A549 (cell line): Measurements from ENCODE around the gene MYNN. TPM values are rescaled to one million over a fixed set of nuclear protein-coding genes. Genes with fewer than 3 reads are reported as not detected.

Source experiments
- ATOH8 ChIP-seq: fragments of 250-450 bp; sonication (Bioruptor Pico); IDR thresholded peaks from 2 replicates; pipeline ENCODE4 v1.5.0; 2020; ENCODE audit warnings: low read depth, mild to moderate bottlenecking, moderate library complexity
- BHLHE40 ChIP-seq: IDR thresholded peaks from 2 replicates; pipeline ENCODE4 v1.6.1; 2012; ENCODE audit warnings: low read depth, low read length, inconsistent platforms
- CBX2 ChIP-seq: fragments of 200-600 bp; sonication (generic); IDR thresholded peaks from 2 replicates; pipeline ENCODE4 v1.6.1; 2016; ENCODE audit warnings: low read depth, mild to moderate bottlenecking, borderline replicate concordance
- EHMT2 ChIP-seq: fragments of 200-600 bp; sonication (generic); IDR thresholded peaks from 2 replicates; pipeline ENCODE4 v1.6.1; 2016; ENCODE audit warnings: antibody characterized with exemption, low read depth, mild to moderate bottlenecking, moderate library complexity
- FOSB ChIP-seq: fragments of 250-450 bp; sonication (Bioruptor Pico); IDR thresholded peaks from 2 replicates; pipeline ENCODE4 v1.5.0; 2020; ENCODE audit warnings: mild to moderate bottlenecking, moderate library complexity
- FOSL2 ChIP-seq, 2 experiments: fragments of 450-650 bp in 1 of 2; fragments of >200 bp in 1 of 2; sonication (Bioruptor Twin) in 1 of 2; formaldehyde crosslinking; IDR thresholded peaks; 2 replicates each; pipeline versions ENCODE4 v1.5.0 to v1.6.1; 2016 to 2020; ENCODE audit warnings: mild to moderate bottlenecking in 1 of 2, moderate library complexity in 1 of 2
- FOXS1 ChIP-seq: fragments of 250-450 bp; sonication (Bioruptor Pico); IDR thresholded peaks from 2 replicates; pipeline ENCODE4 v1.5.0; 2020; ENCODE audit warnings: mild to moderate bottlenecking, moderate library complexity
- HOXA7 ChIP-seq: fragments of 250-450 bp; sonication (Bioruptor Pico); IDR thresholded peaks from 2 replicates; pipeline ENCODE4 v1.5.0; 2020; ENCODE audit warnings: mild to moderate bottlenecking, moderate library complexity
- HOXB13 ChIP-seq: fragments of 250-450 bp; sonication (Bioruptor Pico); IDR thresholded peaks from 2 replicates; pipeline ENCODE4 v1.5.0; 2020; ENCODE audit warnings: low read depth, mild to moderate bottlenecking, moderate library complexity
- JUNB ChIP-seq: fragments of >200 bp; sonication (Bioruptor Twin); formaldehyde crosslinking; IDR thresholded peaks from 2 replicates; pipeline ENCODE4 v1.6.1; 2016
- KDM5A ChIP-seq: fragments of 200-600 bp; sonication (generic); IDR thresholded peaks from 2 replicates; pipeline ENCODE4 v1.6.1; 2016; ENCODE audit warnings: antibody characterized with exemption, mild to moderate bottlenecking
- MAFK ChIP-seq: fragments of 450-650 bp; IDR thresholded peaks from 2 replicates; pipeline ENCODE4 v1.6.1; 2014; ENCODE audit not compliant: partially characterized antibody
- NR3C1 ChIP-seq: fragments of >200 bp; sonication (Bioruptor Twin); formaldehyde crosslinking; IDR thresholded peaks from 3 replicates; pipeline ENCODE4 v1.6.1; 2017
- PBX3 ChIP-seq: IDR thresholded peaks from 2 replicates; pipeline ENCODE4 v1.6.1; 2012
- POLR2A ChIP-seq: IDR thresholded peaks from 2 replicates; pipeline ENCODE4 v1.6.1; 2012; ENCODE audit warnings: mild to moderate bottlenecking, low read length
- POLR2AphosphoS2 ChIP-seq: conservative IDR thresholded peaks from 2 replicates; pipeline ENCODE4 v1.6.1; 2012; ENCODE audit warnings: low read length, improper control_type of control experiment, inconsistent platforms
- RAD21 ChIP-seq, 2 experiments: fragments of >200 bp in 1 of 2; sonication (Bioruptor Twin) in 1 of 2; formaldehyde crosslinking in 1 of 2; IDR thresholded peaks in 1 of 2; conservative IDR thresholded peaks in 1 of 2; 2 replicates in 1 of 2; 3 replicates in 1 of 2; pipeline ENCODE4 v1.6.1; 2012 to 2018; ENCODE audit warnings: inconsistent platforms in 1 of 2
- RFX5 ChIP-seq: fragments of 450-650 bp; IDR thresholded peaks from 2 replicates; pipeline ENCODE4 v1.7.1; 2014; ENCODE audit warnings: antibody characterized with exemption, mild to moderate bottlenecking, moderate library complexity
- RNF2 ChIP-seq: fragments of 200-600 bp; sonication (generic); IDR thresholded peaks from 2 replicates; pipeline ENCODE4 v1.6.1; 2016; ENCODE audit warnings: low read depth, mild to moderate bottlenecking, antibody characterized with exemption, moderate library complexity, borderline replicate concordance
- SMC3 ChIP-seq: fragments of >200 bp; sonication (Bioruptor Twin); formaldehyde crosslinking; IDR thresholded peaks from 3 replicates; pipeline ENCODE4 v1.6.1; 2018; ENCODE audit warnings: inconsistent platforms
- TP53 ChIP-seq: fragments of 250-450 bp; sonication (Bioruptor Pico); IDR thresholded peaks from 2 replicates; pipeline ENCODE4 v1.5.0; 2021; ENCODE audit warnings: mild to moderate bottlenecking, moderate library complexity
- USF2 ChIP-seq: fragments of 450-650 bp; IDR thresholded peaks from 2 replicates; pipeline ENCODE4 v1.6.1; 2014; ENCODE audit warnings: antibody characterized with exemption
- ZFP36 ChIP-seq: fragments of 450-650 bp; IDR thresholded peaks from 2 replicates; pipeline ENCODE4 v1.6.1; 2014; ENCODE audit warnings: borderline replicate concordance; ENCODE audit not compliant: partially characterized antibody
- polyA plus RNA-seq, 4 experiments: library from polyadenylated mRNA; depleted of rRNA in 3 of 4; stranded (reverse); fragments of >200 nt; fragmentation: RNase III in 1 of 4; extraction: RNeasy Plus Mini Kit Qiagen cat#74134 plus additional on column Dnase treatment in 1 of 4; gene quantifications; 2 replicates in 3 of 4; 3 replicates in 1 of 4; pipeline ENCODE4 v1.2.3, GENCODE V29; 2011 to 2017
- TF ChIP-seq, protein P1 (sequence below): fragments of 150-350 bp; IDR thresholded peaks from 2 replicates; pipeline ENCODE4 v1.6.1; 2014; ENCODE audit warnings: low read depth, mild to moderate bottlenecking, low read length
- TF ChIP-seq, protein P2 (sequence below): IDR thresholded peaks from 2 replicates; pipeline ENCODE4 v1.6.1; 2012

Gene MYNN
- polyA plus RNA-seq, 2 of the 4 experiments (the other 2 are of a cell fraction): 12.0 to 31.6 TPM

DNA sequence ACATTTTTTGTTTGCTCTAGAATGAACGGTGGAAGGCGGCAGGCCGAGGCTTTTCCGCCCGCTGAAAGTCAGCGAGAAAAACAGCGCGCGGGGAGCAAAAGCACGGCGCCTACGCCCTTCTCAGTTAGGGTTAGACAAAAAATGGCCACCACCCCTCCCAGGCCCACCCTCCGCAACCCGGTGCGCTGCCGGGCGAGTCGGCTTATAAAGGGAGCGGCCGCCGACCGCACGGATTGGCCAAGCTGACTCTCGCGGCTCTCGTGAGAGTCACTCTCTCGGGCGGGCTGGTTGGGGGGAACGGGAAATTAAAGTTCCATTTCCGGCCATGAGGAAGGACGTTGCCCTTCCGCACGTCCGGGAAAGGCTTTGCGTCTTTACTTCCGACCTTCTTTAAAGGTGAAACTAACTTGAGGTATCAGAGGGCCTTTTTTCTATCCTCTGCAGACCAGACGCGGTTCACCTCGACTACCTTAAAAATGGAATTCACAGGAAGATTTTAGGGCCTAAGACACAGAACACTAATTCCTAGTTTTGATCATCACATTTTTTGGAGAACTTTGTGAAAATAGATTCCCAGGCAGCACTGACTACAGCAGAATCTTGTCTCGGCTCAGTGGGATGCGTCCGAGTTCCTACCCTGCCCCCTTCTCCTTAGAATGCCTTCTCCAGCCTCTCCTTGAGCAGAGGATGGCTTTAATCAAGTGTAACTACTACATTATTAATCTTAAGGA, 8.1 kb upstream of the MYNN start, which contains the start of gene TERC (continued):
- TF ChIP-seq USF2 (no peak), EHMT2 (no peak), BHLHE40 (no peak), RAD21 (conservative IDR thresholded peaks at IDR 0.05 in 1 of 2, IDR thresholded peaks at IDR 0.05 in 1 of 2) (no peak), ZFP36 (no peak), POLR2A (peak; percentile 76), HOXB13 (no peak), TP53 (CRISPR knock-in tag) (peak; percentile 26; the same call in 1 of the 2 replicates), MAFK (no peak), FOSB (CRISPR knock-in tag) (peak; percentile 96), CBX2 (no peak), PBX3 (peak; percentile 87), NR3C1 (no peak), KDM5A (no peak), FOXS1 (CRISPR knock-in tag) (no peak), SMC3 (no peak), ATOH8 (CRISPR knock-in tag) (no peak), JUNB (no peak), HOXA7 (peak; percentile 96), RFX5 (no peak), RNF2 (no peak), POLR2AphosphoS2 (no peak), FOSL2 (IDR thresholded peaks at IDR 0.05) (no peak), FOSL2 (CRISPR knock-in tag; IDR thresholded peaks at IDR 0.05) (no peak; the same call in 1 of the 2 replicates)
- TF ChIP-seq, protein P1, sequence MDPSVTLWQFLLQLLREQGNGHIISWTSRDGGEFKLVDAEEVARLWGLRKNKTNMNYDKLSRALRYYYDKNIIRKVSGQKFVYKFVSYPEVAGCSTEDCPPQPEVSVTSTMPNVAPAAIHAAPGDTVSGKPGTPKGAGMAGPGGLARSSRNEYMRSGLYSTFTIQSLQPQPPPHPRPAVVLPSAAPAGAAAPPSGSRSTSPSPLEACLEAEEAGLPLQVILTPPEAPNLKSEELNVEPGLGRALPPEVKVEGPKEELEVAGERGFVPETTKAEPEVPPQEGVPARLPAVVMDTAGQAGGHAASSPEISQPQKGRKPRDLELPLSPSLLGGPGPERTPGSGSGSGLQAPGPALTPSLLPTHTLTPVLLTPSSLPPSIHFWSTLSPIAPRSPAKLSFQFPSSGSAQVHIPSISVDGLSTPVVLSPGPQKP: no peak
- TF ChIP-seq, protein P2, sequence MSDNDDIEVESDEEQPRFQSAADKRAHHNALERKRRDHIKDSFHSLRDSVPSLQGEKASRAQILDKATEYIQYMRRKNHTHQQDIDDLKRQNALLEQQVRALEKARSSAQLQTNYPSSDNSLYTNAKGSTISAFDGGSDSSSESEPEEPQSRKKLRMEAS: peak; percentile 79
- TF ChIP-seq, all 56 proteins: peak for 16
